A673 (cell line): ENCODE data around the gene SPIN1.

Experiments used
- EZH2 ChIP-seq: fragments of 200-600 bp; sonication (generic); IDR thresholded peaks from 2 replicates; pipeline ENCODE4 v1.6.1; 2017; ENCODE audit warnings: borderline replicate concordance, low read depth, mild to moderate bottlenecking, mixed read lengths, antibody characterized with exemption, low read length; ENCODE audit not compliant: poor library complexity, severe bottlenecking
- TF ChIP-seq, protein P1 (sequence below): fragments of 300-800, 200-600 bp; sonication (generic); conservative IDR thresholded peaks from 2 replicates; pipeline ENCODE4 v1.5.1; 2017; ENCODE audit warnings: low read depth, mild to moderate bottlenecking, antibody characterized with exemption, low read length, moderate library complexity, mixed read lengths

DNA sequence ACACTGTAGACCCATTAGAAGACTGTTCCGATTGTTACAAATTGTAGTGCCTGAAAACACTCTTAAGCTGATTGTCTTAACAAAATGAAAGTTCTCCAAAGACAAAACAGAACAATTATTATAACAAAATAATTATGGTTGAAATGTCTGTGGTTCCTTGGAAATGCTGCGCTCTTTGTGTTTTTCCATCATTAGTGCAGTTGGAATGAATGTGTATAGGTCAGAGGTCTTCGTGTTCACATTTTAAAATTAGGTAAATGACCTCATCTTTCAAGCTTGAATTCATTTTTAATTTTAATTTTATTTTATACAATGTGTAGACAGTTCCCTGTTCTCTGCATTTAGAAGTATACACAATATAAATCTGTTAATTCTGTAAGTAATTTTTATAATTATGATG, 90.0 kb downstream of the SPIN1 start:
- TF ChIP-seq, protein P1, sequence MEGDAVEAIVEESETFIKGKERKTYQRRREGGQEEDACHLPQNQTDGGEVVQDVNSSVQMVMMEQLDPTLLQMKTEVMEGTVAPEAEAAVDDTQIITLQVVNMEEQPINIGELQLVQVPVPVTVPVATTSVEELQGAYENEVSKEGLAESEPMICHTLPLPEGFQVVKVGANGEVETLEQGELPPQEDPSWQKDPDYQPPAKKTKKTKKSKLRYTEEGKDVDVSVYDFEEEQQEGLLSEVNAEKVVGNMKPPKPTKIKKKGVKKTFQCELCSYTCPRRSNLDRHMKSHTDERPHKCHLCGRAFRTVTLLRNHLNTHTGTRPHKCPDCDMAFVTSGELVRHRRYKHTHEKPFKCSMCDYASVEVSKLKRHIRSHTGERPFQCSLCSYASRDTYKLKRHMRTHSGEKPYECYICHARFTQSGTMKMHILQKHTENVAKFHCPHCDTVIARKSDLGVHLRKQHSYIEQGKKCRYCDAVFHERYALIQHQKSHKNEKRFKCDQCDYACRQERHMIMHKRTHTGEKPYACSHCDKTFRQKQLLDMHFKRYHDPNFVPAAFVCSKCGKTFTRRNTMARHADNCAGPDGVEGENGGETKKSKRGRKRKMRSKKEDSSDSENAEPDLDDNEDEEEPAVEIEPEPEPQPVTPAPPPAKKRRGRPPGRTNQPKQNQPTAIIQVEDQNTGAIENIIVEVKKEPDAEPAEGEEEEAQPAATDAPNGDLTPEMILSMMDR: no peak
- TF ChIP-seq EZH2: no peak
